ENCODE measurements around the gene CAVIN1. TPM values are rescaled to one million over a fixed set of nuclear protein-coding genes. Genes with fewer than 3 reads are reported as not detected.
"Not testable (repeated sequence)": the region's sequence is repeated elsewhere in the genome, so short reads cannot be mapped to it uniquely, and the experiment has no call there.

CAVIN1 gene
- total RNA-seq, 1 donor from 2014 or later, result 342 TPM

DNA sequence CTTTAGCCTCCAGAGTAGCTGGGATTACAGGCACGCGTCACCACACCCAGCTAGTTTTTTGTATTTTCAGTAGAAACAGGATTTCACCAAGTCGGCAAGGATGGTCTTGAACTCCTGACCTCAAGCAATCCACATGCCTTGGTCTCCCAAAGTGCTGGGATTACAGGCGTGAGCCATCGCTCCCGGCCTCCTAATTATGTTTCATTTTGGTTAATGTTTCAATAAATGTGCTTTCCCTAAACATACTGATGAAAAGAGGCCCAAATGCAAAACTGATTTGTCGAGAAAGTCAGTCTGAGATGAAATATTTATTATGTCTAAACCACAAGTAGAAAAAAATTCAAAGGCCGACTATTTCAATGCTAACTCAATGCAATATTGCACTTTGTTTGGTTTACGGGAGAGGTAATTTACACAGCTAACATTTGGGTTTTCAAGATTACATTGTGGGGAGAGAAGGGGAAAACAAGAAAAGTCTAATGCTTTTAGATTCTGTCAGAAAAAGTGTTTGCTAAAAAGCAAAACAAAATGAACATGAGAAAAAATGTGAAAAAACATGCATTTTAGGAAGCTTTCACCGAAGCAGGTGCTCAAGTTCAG lies 44.6 kb downstream of the CAVIN1 start:
- H3K9me3 ChIP-seq, result no peaks in the 10 kb centered on the region
- intact Hi-C loops (cut with DNase I), result no loop called here
- peaks cover 51% of the 10 kb centered on the region for H3K4me1 ChIP-seq
- peaks cover 8% of the 10 kb centered on the region for H3K36me3 ChIP-seq
- no peak for DNase-seq
- H3K27ac ChIP-seq, result peak overlapping the region; percentile 44
- H3K4me3 ChIP-seq, result peak overlapping the region; percentile 30
- H3K27me3 ChIP-seq, result no peaks in the 10 kb centered on the region
- no peak for ATAC-seq
- no peak for TF ChIP-seq CTCF (IDR thresholded peaks at IDR 0.05)

GRCh38 chr17:42373896-42374295 lies 49.2 kb downstream of the CAVIN1 start:
- H3K9me3 ChIP-seq, result no peaks in the 10 kb centered on the region
- TF ChIP-seq CTCF (IDR thresholded peaks at IDR 0.05), result no peak
- intact Hi-C loops (cut with DNase I), result no loop called here
- H3K27me3 ChIP-seq, result no peaks in the 10 kb centered on the region
- H3K4me3 ChIP-seq, result no peak overlapping the region
- no peaks in the 10 kb centered on the region for H3K36me3 ChIP-seq
- DNase-seq (no peak), ATAC-seq (no peak)
- H3K4me1 ChIP-seq, result peaks cover 9% of the 10 kb centered on the region
- no peak overlapping the region for H3K27ac ChIP-seq

DNA sequence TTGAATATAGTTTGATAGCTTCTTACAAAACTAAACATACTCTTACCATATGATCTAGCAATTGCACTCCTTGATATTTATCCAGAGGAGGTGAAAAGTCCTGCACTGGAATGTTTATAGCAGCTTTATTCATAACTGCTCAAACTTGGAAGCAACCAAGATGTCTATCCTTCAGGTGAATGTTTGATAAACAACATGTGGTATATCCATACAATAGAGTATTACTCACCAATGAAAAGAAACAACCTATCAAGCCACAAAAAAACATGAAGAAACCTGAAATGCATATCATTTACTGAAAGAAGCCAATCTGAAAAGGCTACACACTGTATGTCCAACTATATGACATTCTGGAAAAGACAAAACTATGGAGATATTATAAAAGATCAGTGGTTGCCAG lies 50.9 kb downstream of the CAVIN1 start:
- intact Hi-C loops (cut with DNase I), result no loop called here
- no peaks in the 10 kb centered on the region for H3K36me3 ChIP-seq
- DNase-seq (no peak), ATAC-seq (no peak)
- H3K4me3 ChIP-seq, result no peak overlapping the region
- no peak for TF ChIP-seq CTCF (IDR thresholded peaks at IDR 0.05)
- H3K27me3 ChIP-seq, result no peaks in the 10 kb centered on the region
- H3K4me1 ChIP-seq, result peaks cover 13% of the 10 kb centered on the region
- H3K9me3 ChIP-seq, result no peaks in the 10 kb centered on the region
- H3K27ac ChIP-seq, result no peak overlapping the region

- H3K27me3 ChIP-seq; intact Hi-C loops (cut with DNase I); H3K36me3 ChIP-seq; DNase-seq; H3K4me3 ChIP-seq; ATAC-seq; H3K9me3 ChIP-seq; H3K27ac ChIP-seq: not testable (repeated sequence)
- H3K4me1 ChIP-seq, result peaks cover 35% of the 10 kb centered on the region
Observed at GRCh38 chr17:42368797-42369561, 54.1 kb downstream of the CAVIN1 start.

GRCh38 chr17:42368310-42368709 lies 54.7 kb downstream of the CAVIN1 start:
- H3K27me3 ChIP-seq; H3K4me3 ChIP-seq; H3K36me3 ChIP-seq; intact Hi-C loops (cut with DNase I); DNase-seq; ATAC-seq; H3K9me3 ChIP-seq: not testable (repeated sequence)
- Histone ChIP-seq H3K27ac (peak overlapping the region; percentile 53), H3K4me1 (peaks cover 42% of the 10 kb centered on the region)

DNA sequence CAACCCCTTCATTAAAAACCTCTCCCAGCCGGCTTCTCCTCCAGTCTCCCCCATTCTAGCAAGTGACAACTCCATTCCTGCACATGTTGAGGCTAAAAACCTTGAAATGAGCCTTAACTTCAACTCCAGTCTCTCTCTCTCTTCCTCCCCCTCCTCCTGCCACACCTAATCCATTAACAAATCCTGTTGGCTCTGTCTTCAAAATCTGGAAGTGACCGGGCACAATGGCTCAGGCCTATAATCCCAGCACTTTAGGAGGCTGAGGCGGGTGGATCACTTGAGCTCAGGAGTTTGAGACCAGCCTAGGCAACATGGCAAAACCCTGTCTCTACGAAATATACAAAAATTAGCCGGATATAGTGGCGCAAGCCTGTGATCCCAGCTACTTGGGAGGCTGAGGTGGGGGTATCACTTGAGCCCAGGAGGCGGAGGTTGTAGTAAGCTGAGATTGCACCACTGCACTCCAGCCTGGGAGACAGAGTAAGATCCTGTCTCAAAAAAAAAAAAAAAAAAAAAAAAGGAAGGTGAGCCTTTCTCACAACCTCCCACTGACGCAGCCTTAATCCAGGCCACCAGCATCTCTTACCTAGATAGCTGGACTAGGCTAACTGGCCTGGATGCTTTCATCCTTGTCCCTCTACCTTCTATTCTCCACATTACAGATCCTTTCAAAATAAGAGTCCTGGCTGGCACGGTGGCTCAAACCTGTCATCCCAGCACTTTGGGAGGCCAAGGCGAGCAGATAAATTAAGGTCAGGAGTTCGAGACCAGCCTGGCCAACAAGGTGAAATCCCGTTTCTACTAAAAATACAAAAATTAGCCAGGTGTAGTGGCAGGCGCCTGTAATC lies 56.7 kb downstream of the CAVIN1 start:
- Histone ChIP-seq H3K4me1 (peaks cover 61% of the 10 kb centered on the region), H3K27ac (peak overlapping the region; percentile 53)
- ATAC-seq (peak; percentile 64), DNase-seq (peak; percentile 72)
- H3K36me3 ChIP-seq; H3K4me3 ChIP-seq; intact Hi-C loops (cut with DNase I); H3K27me3 ChIP-seq; H3K9me3 ChIP-seq: not testable (repeated sequence)

DNA sequence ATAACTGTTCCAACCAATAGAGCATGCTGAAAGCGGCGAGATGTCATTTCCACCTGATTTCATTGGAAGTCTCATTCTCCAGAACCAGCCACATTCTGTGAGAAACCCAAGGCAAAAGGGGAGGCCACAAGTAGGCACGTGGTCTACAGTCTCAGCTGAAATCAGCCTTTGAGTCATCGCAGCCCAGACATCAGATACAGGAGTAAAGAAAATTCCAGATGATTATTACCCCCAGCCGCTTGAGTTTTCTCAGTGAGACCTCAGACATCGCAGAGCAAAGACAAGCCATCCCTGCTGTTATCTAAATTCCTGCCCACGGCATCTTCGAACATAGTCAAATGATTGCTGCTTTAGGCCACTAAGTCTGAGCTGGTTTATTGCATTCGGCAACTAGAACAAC lies 57.9 kb downstream of the CAVIN1 start:
- intact Hi-C loops (cut with DNase I), result no loop called here
- Histone ChIP-seq H3K4me3 (no peak overlapping the region), H3K27ac (no peak overlapping the region), H3K4me1 (peaks cover 68% of the 10 kb centered on the region), H3K36me3 (no peaks in the 10 kb centered on the region), H3K27me3 (no peaks in the 10 kb centered on the region), H3K9me3 (no peaks in the 10 kb centered on the region)
- TF ChIP-seq CTCF (IDR thresholded peaks at IDR 0.05), result no peak
- ATAC-seq (no peak), DNase-seq (no peak)
